HEK293T (cell line): ENCODE results near the gene TBCK.

ENCODE experiments used
- ARNT ChIP-seq: fragments of 450-650 bp; IDR thresholded peaks from 2 replicates; pipeline ENCODE4 v1.6.1; 2017; ENCODE audit warnings: mild to moderate bottlenecking
- BHLHE40 ChIP-seq: fragments of 450-650 bp; IDR thresholded peaks from 2 replicates; pipeline ENCODE4 v1.6.1; 2016; ENCODE audit warnings: mild to moderate bottlenecking, moderate library complexity, borderline replicate concordance
- CTBP1 ChIP-seq: fragments of 450-650 bp; IDR thresholded peaks from 2 replicates; pipeline ENCODE4 v1.6.1; 2016; ENCODE audit warnings: borderline replicate concordance
- ELF4 ChIP-seq: fragments of 450-650 bp; IDR thresholded peaks from 2 replicates; pipeline ENCODE4 v1.6.1; 2017; ENCODE audit warnings: antibody characterized with exemption
- FOXA1 ChIP-seq: fragments of 450-650 bp; IDR thresholded peaks from 2 replicates; pipeline ENCODE4 v1.6.1; 2016; ENCODE audit warnings: mild to moderate bottlenecking
- FOXK2 ChIP-seq: fragments of 450-650 bp; IDR thresholded peaks from 2 replicates; pipeline ENCODE4 v1.6.1; 2016; ENCODE audit warnings: mild to moderate bottlenecking
- FOXM1 ChIP-seq: fragments of 450-650 bp; IDR thresholded peaks from 2 replicates; pipeline ENCODE4 v1.6.1; 2017; ENCODE audit warnings: mild to moderate bottlenecking, borderline replicate concordance
- L3MBTL2 ChIP-seq: fragments of 450-650 bp; conservative IDR thresholded peaks from 2 replicates; pipeline ENCODE4 v1.6.1; 2016; ENCODE audit warnings: mild to moderate bottlenecking
- NFRKB ChIP-seq: fragments of 450-650 bp; IDR thresholded peaks from 2 replicates; pipeline ENCODE4 v1.6.1; 2016; ENCODE audit warnings: mild to moderate bottlenecking, moderate library complexity
- PKNOX1 ChIP-seq: fragments of 450-650 bp; IDR thresholded peaks from 2 replicates; pipeline ENCODE4 v1.6.1; 2016
- SP1 ChIP-seq: fragments of 450-650 bp; IDR thresholded peaks from 2 replicates; pipeline ENCODE4 v1.6.1; 2017
- SUZ12 ChIP-seq: fragments of 450-650 bp; IDR thresholded peaks from 2 replicates; pipeline ENCODE4 v1.6.1; 2016; ENCODE audit warnings: mild to moderate bottlenecking
- TARDBP ChIP-seq: fragments of 450-650 bp; IDR thresholded peaks from 2 replicates; pipeline ENCODE4 v1.6.1; 2016

DNA sequence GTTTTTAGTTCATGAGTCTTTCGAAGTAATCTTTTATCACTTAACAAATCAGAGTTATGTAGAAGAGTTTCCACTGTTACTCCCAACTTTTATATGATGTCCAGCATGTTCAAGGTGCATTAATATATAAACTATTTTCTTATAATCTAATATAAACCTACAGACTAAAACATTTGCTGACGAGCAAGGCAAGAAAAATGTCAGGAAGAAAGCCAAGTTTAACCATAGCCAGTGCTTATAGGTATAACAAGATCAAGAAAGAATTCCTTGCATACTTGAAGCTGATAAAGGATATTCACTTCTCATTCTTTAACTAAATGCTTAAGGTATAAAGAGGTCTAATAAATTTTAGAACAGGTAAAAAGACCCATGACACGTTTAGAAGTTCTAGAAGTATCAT, 253.0 kb downstream of the TBCK start:
- TF ChIP-seq CTBP1 (no peak), L3MBTL2 (no peak), FOXA1 (no peak), ELF4 (no peak), NFRKB (no peak), PKNOX1 (no peak), FOXM1 (no peak), SUZ12 (no peak), TARDBP (no peak), SP1 (no peak), BHLHE40 (no peak), FOXK2 (no peak), ARNT (no peak)
